ENCODE results near the gene BST1. TPM values are rescaled to one million over a fixed set of nuclear protein-coding genes. Genes with fewer than 3 reads are reported as not detected.

The BST1 gene
- total and polyA plus RNA-seq, 12 donors, result 1.3 to 5.7 (median 3.0) TPM

DNA sequence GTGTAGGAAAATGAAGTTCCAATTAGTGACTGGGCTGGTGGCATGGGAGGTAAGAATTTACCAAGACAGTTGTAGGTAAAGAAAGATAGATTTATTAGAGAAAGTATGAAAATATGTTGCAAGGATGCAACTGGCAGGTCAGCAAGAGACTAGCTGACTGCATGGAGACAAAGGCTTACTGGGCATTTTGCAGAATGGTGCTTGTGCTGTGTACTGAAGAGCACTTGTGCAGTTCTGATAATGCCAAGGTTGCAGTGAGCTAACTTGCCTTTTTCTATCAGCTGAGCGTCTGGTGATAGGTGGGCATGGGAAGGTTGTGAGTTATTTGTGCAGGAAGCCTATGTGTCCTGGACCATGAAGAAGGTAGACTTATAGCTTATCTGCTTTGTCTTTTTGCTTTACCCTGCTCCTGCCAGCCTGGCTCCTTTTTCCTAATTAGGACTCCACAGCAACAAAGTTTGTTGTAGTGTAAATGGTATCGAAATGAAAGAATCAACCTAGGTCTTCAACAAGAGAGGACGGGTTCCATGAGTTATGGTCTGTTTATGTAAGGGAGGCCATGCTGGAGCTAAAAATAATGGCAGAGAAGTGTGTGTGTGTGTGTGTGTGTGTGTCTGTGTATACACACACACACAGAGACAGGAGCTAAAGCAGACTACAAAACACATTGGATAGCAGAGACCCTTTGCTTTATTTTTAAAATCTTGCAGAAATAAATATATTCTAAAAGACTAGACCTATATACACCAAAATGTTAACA lies 15.0 kb downstream of the BST1 start:
- Histone ChIP-seq H3K27ac (no peak overlapping the region), H3K4me1 (peaks cover 0 to 21% (median 0%) of the 10 kb centered on the region in 9 donors), H3K36me3 (peaks cover 0 to 17% (median 0%) of the 10 kb centered on the region in 9 donors), H3K27me3 (no peaks in the 10 kb centered on the region), H3K9me3 (no peaks in the 10 kb centered on the region), H3K4me3 (no peak overlapping the region)
- 59 to 68% methylated on average over 3 of the region's 3 CpGs for WGBS, 2 donors
- ATAC-seq, result peak in 2 of 8 donors; percentile 48 to 54
- intact Hi-C loops (cut with DNase I), result no loop called here
- DNase-seq, result no peak
- TF ChIP-seq, protein P1, sequence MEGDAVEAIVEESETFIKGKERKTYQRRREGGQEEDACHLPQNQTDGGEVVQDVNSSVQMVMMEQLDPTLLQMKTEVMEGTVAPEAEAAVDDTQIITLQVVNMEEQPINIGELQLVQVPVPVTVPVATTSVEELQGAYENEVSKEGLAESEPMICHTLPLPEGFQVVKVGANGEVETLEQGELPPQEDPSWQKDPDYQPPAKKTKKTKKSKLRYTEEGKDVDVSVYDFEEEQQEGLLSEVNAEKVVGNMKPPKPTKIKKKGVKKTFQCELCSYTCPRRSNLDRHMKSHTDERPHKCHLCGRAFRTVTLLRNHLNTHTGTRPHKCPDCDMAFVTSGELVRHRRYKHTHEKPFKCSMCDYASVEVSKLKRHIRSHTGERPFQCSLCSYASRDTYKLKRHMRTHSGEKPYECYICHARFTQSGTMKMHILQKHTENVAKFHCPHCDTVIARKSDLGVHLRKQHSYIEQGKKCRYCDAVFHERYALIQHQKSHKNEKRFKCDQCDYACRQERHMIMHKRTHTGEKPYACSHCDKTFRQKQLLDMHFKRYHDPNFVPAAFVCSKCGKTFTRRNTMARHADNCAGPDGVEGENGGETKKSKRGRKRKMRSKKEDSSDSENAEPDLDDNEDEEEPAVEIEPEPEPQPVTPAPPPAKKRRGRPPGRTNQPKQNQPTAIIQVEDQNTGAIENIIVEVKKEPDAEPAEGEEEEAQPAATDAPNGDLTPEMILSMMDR (IDR thresholded peaks at IDR 0.05), result no peak

DNA sequence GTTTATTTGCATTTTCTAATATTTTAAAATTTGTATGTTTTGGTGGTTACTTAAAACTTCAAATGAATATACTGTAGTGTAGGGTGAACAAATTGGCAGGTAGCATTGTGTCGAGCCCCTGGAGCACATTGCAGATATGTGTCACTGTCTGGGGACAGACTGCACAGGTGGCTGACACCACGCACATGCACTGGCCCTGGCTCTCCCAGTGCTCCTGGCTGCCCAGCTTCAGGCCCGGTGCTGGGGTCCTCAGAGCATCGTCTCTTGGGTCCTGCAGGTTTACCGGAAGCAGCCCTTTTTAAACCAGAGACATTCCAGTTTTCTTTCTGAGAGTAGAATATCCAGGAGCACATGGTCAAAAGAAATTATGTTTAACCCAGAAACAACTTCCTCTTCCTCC lies 15.6 kb downstream of the BST1 start:
- no peaks in the 10 kb centered on the region for H3K9me3 ChIP-seq
- H3K36me3 ChIP-seq, result peaks cover 0 to 23% (median 0%) of the 10 kb centered on the region in 9 donors
- WGBS, 2 donors, result 89 to 92% methylated on average over 5 of the region's 5 CpGs
- no peak overlapping the region for H3K4me3 ChIP-seq
- no peak overlapping the region for H3K27ac ChIP-seq
- TF ChIP-seq, protein P1 (IDR thresholded peaks at IDR 0.05), result no peak
- H3K27me3 ChIP-seq, result no peaks in the 10 kb centered on the region
- H3K4me1 ChIP-seq, result peaks cover 0 to 21% (median 0%) of the 10 kb centered on the region in 9 donors
- no peak for ATAC-seq
- intact Hi-C loops (cut with DNase I), result no loop called here
- DNase-seq, result no peak

DNA sequence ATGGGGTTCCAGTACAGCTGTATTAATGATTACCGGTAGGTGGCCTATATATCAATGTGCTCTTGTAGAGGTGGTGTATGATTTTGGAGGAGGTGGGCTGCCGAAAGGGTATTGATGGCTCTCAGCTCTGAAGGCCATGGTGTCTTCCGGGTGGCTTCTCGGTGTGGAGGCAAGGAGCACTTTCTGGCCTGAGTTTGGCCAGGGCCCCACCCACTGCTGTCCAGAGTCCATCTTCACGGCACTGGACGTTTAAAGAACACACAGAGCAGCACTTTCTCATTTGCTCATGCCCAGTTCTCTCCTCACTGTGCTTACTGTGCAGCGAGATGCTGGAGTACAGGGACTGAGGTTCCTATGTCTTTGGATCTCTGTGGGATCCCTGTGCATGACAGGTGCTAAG lies 16.1 kb downstream of the BST1 start:
- H3K4me1 ChIP-seq, result peaks cover 0 to 21% (median 0%) of the 10 kb centered on the region in 9 donors
- H3K4me3 ChIP-seq, result no peak overlapping the region
- WGBS, 2 donors, result 93 to 97% methylated on average over 7 of the region's 7 CpGs
- intact Hi-C loops (cut with DNase I), result no loop called here
- TF ChIP-seq, protein P1 (IDR thresholded peaks at IDR 0.05), result no peak
- H3K9me3 ChIP-seq, result no peaks in the 10 kb centered on the region
- DNase-seq (no peak), ATAC-seq (no peak)
- peak overlapping the region in 1 of 10 donors; percentile 38 for H3K27ac ChIP-seq
- H3K27me3 ChIP-seq, result no peaks in the 10 kb centered on the region
- H3K36me3 ChIP-seq, result peaks cover 0 to 28% (median 0%) of the 10 kb centered on the region in 9 donors

DNA sequence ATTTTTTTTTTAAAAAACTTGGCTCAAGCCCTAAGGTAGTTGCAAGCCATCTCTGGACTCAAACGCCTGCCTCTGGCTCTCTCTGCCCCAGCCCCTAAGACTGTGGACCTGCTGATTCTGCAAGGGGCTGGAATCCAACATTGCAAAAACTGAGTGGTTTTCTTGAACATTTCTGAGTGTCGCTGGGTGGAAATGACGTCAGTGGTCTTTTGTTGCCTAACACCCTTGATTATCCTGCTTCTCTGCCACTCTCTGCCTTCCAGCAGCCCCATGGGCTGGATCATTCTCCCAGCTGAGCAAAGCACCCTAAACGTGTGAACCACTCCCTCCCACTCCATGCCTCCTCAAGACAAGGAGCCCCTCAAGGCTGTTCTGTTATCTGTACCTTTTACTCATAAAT lies 16.6 kb downstream of the BST1 start:
- DNase-seq, result no peak
- intact Hi-C loops (cut with DNase I), result no loop called here
- no peaks in the 10 kb centered on the region for H3K9me3 ChIP-seq
- peak overlapping the region in 1 of 10 donors; percentile 38 for H3K27ac ChIP-seq
- peaks cover 0 to 30% (median 0%) of the 10 kb centered on the region in 9 donors for H3K36me3 ChIP-seq
- no peaks in the 10 kb centered on the region for H3K27me3 ChIP-seq
- ATAC-seq, result peak in 1 of 8 donors; percentile 25
- TF ChIP-seq, protein P1 (IDR thresholded peaks at IDR 0.05), result no peak
- 82 to 85% methylated on average over 4 of the region's 4 CpGs for whole genome bisulfite sequencing, 2 donors
- peaks cover 0 to 21% (median 0%) of the 10 kb centered on the region in 9 donors for H3K4me1 ChIP-seq
- no peak overlapping the region for H3K4me3 ChIP-seq
